ENCODE measurements around the gene OR2W1.

OR2W1 gene

DNA sequence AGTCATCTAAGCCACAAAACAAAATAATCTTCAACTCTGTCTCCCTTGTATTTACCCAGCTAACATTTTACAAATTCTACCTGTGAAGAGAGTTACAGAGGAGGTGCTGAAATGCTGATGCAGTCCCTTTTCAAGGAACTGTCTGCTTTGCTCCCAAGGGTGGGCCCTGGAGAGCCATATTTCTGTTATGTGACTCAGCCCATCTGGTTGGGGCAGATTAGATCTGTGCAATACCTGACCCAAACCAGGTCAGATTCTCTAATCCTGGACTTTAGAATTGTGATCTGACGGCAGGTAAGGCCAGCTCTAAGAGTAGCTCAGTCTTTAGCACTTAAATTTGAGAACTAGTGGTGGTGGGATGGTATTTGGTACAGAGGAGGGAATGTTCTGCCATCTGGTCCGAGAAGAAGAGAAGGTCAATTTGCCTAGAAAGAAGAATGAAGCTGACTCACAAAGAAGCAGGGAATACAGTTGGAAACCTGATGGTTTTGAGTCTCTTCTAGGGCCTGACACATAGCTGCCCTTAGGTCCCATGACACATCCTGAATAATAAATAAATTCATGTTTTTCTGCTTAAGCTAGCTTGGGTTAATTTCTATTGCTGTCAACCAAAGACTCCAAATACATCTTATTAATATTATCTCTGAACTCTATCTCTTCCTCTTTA is 48.0 kb downstream of the OR2W1 start:
- no peak for DNase-seq

DNA sequence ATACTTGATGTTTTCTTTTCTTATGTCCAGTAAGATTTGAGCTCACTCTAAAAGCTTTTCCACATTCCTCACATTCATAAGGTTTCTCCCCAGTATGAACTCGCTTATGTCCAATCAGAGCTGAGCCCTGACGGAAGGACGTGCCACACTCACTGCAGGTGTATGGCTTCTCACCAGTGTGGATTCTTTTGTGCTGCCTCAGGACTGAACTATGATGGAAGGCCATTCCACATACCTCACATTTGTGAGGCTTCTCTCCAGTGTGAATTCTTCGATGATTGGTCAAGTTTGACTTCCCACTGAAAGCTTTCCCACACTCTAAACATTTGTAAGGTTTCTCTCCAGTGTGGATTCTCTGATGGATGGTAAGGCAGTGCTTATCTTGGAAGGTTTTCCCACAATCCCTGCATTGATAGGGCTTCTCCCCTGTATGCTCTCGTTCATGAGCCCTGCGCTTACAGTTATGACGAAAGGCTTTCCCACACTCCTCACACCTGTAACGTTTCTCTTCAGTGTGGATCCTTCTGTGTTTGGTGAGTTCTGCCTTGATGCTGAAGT is 49.8 kb downstream of the OR2W1 start:
- no peak for DNase-seq
